Measurements from ENCODE around the gene CABLES2. TPM values are rescaled to one million over a fixed set of nuclear protein-coding genes. Genes with fewer than 3 reads are reported as not detected.

The CABLES2 gene
- total and polyA plus RNA-seq, 2 of the 4 experiments (the other 2 are of a cell fraction) = 1.4 to 5.1 TPM

GRCh38 chr20:62441987-62442539, 35.0 kb upstream of the CABLES2 start:
- Histone ChIP-seq H2BK15ac (ENCODE audit: low read depth, low read length) (no peak overlapping the region), H3K4me3 (ENCODE audit: insufficient read depth, low read depth, low read length) (no peak overlapping the region), H3K4me1 (ENCODE audit: control insufficient read depth, insufficient read depth, low read length) (peaks cover 7% of the 10 kb centered on the region; the same call in 1 of the 2 replicates), H2AK9ac (replicated peaks; ENCODE audit: low read depth, low read length, poor library complexity) (no peak overlapping the region), H4K91ac (ENCODE audit: insufficient read depth, low read depth, low read length) (no peak overlapping the region), H3K36me3 (ENCODE audit: control insufficient read depth, insufficient read depth, low read length) (no peaks in the 10 kb centered on the region), H2BK120ac (ENCODE audit: low read depth, low read length) (no peak overlapping the region), H3K27ac (ENCODE audit: insufficient read depth, low read length) (no peak overlapping the region), H2AK5ac (ENCODE audit: low read depth, low read length) (no peak overlapping the region), H4K5ac (ENCODE audit: low read depth, low read length) (no peak overlapping the region), H3K9me3 (ENCODE audit: control insufficient read depth, insufficient read depth, low read length) (peaks cover 2% of the 10 kb centered on the region; the same call in 1 of the 2 replicates), H2BK20ac (ENCODE audit: low read depth, low read length) (no peak overlapping the region), H3K79me1 (ENCODE audit: low read depth in 1 of 2, low read length in 2 of 2) (no peaks in the 10 kb centered on the region), H3K56ac (ENCODE audit: extremely low read depth, insufficient read depth, low read length) (no peak overlapping the region), H3K23ac (ENCODE audit: low read depth, low read length) (no peak overlapping the region), H3K27me3 (ENCODE audit: control insufficient read depth, insufficient read depth, low read length) (peaks cover 47% of the 10 kb centered on the region), H3K4me2 (ENCODE audit: low read depth, low read length) (no peak overlapping the region), H3K9me1 (ENCODE audit: insufficient read depth, low read length) (no peaks in the 10 kb centered on the region; the same call in 1 of the 2 replicates), H4K8ac (ENCODE audit: low read depth in 2 of 2, low read length in 2 of 2) (no peak overlapping the region), H3K18ac (ENCODE audit: low read depth, low read length) (no peak overlapping the region), H4K20me1 (ENCODE audit: insufficient read depth, low read length) (no peaks in the 10 kb centered on the region), H2BK5ac (ENCODE audit: low read depth, low read length, poor library complexity, severe bottlenecking) (no peak overlapping the region), H3K4ac (ENCODE audit: low read depth, low read length) (no peak overlapping the region), H2AFZ (replicated peaks; ENCODE audit: low read length, poor library complexity) (no peak overlapping the region), H3K14ac (replicated peaks; ENCODE audit: low read depth, low read length) (no peak overlapping the region), H3K9ac (ENCODE audit: low read depth, low read length) (no peak overlapping the region)
- ATAC-seq (ENCODE audit: low read depth) (no peak), DNase-seq (no peak)
- TF ChIP-seq ELK1 (IDR thresholded peaks at IDR 0.05; ENCODE audit: borderline replicate concordance, low read depth, low read length) (no peak), NFE2L2 (IDR thresholded peaks at IDR 0.05; ENCODE audit: low read depth, low read length) (no peak), MXI1 (IDR thresholded peaks at IDR 0.05; ENCODE audit: borderline replicate concordance, low read depth, low read length) (no peak), FOS (IDR thresholded peaks at IDR 0.05; ENCODE audit: low read depth, low read length) (no peak), CTCF (conservative IDR thresholded peaks at IDR 0.05; ENCODE audit: low read depth, low read length) (no peak), CHD1 (IDR thresholded peaks at IDR 0.05; ENCODE audit: low read depth, low read length) (no peak), POLR2A (IDR thresholded peaks at IDR 0.05; ENCODE audit: low read depth, low read length) (no peak), MAZ (IDR thresholded peaks at IDR 0.05; ENCODE audit: borderline replicate concordance, low read depth, low read length) (no peak), CEBPB (IDR thresholded peaks at IDR 0.05; ENCODE audit: low read depth, low read length) (no peak), RAD21 (IDR thresholded peaks at IDR 0.05; ENCODE audit: low read length) (no peak), BHLHE40 (IDR thresholded peaks at IDR 0.05; ENCODE audit: low read depth, low read length) (no peak), MAFK (IDR thresholded peaks at IDR 0.05; ENCODE audit: low read depth, low read length) (no peak), USF2 (IDR thresholded peaks at IDR 0.05; ENCODE audit: low read depth, low read length) (no peak), RCOR1 (IDR thresholded peaks at IDR 0.05; ENCODE audit: insufficient replicate concordance, low read length) (no peak), RFX5 (IDR thresholded peaks at IDR 0.05; ENCODE audit: low read depth, low read length) (no peak), SMC3 (IDR thresholded peaks at IDR 0.05; ENCODE audit: low read depth, low read length) (no peak)
- BruUV-seq (replicated peaks) = no TSS peak
- in situ Hi-C loops (cut with MboI; ENCODE audit: low sequenced_read_pairs) (no loop called here), intact Hi-C loops (cut with micrococcal nuclease) (no loop called here), dilution Hi-C loops (cut with HindIII; ENCODE audit: low sequenced_read_pairs, unreplicated experiment) (no loop called here)
- ChIA-PET POLR2A (ENCODE audit: unreplicated experiment) (no interaction called here), CTCF (no interaction called here)
- 71% methylated on average over 12 of the region's 16 CpGs; no CpG with 5 or more reads in 1 of the 2 experiments for WGBS, 2 experiments (ENCODE audit: extremely low coverage in 2 of 2, insufficient read length in 1 of 2)

Data from IMR-90 (cell line).